NCI-H446 treated with DMSO at 0.1 percent for 48 hours (cell line): ENCODE data around the gene MOB3B.

Source experiments
- DNase-seq: peaks from one replicate; lab custom pipeline; 2025; lab: John Stamatoyannopoulos, UW

Gene MOB3B

GRCh38 chr9:27387722-27388121 lies 141.9 kb downstream of the MOB3B start:
- DNase-seq = no peak

- DNase-seq = no peak
These were observed 143.0 kb downstream of the MOB3B start for GRCh38 chr9:27386571-27387091.

GRCh38 chr9:27385606-27386322 lies 143.8 kb downstream of the MOB3B start:
- no peak for DNase-seq

- DNase-seq = no peak
These were observed 145.2 kb downstream of the MOB3B start for GRCh38 chr9:27384262-27385014.

- DNase-seq = no peak
These were observed 146.1 kb downstream of the MOB3B start for GRCh38 chr9:27383524-27383923.

GRCh38 chr9:27382975-27383374 lies 146.6 kb downstream of the MOB3B start:
- DNase-seq = no peak

- no peak for DNase-seq
These were observed 147.3 kb downstream of the MOB3B start for GRCh38 chr9:27382308-27382707.

- DNase-seq = no peak
These were observed 150.0 kb downstream of the MOB3B start for GRCh38 chr9:27379311-27380251.

- DNase-seq = no peak
These were observed 151.7 kb downstream of the MOB3B start for GRCh38 chr9:27377811-27378456.

- DNase-seq = no peak
These were observed 152.3 kb downstream of the MOB3B start for GRCh38 chr9:27377147-27377807.

- DNase-seq = no peak
These were observed 155.8 kb downstream of the MOB3B start for GRCh38 chr9:27373851-27374250.

GRCh38 chr9:27372615-27373014 lies 157.0 kb downstream of the MOB3B start:
- DNase-seq = no peak

- DNase-seq = no peak
These were observed 158.2 kb downstream of the MOB3B start for GRCh38 chr9:27371382-27371781.

- no peak for DNase-seq
These were observed 160.0 kb downstream of the MOB3B start for GRCh38 chr9:27369591-27369990.

- DNase-seq = no peak
These were observed 161.2 kb downstream of the MOB3B start for GRCh38 chr9:27368316-27368985.

- DNase-seq = no peak
These were observed 161.7 kb downstream of the MOB3B start for GRCh38 chr9:27367921-27368315.

- no peak for DNase-seq
These were observed 162.3 kb downstream of the MOB3B start for GRCh38 chr9:27367175-27367798.

- DNase-seq = no peak
These were observed 163.8 kb downstream of the MOB3B start for GRCh38 chr9:27365707-27366376.

GRCh38 chr9:27362447-27363210 lies 167.0 kb downstream of the MOB3B start:
- no peak for DNase-seq
